Colonic mucosa (tissue), 4 donors: Measurements from ENCODE around the gene EDIL3. TPM values are rescaled to one million over a fixed set of nuclear protein-coding genes. Genes with fewer than 3 reads are reported as not detected.

Experiments
- DNase-seq: peaks from one replicate; pipeline ENCODE4 v3.0.0-alpha.2; 2020
- H3K27ac ChIP-seq: fragments of 200-600 bp; one replicate; pipeline ENCODE4 v1.8.0; 2021
- H3K27me3 ChIP-seq: fragments of 200-600 bp; one replicate; pipeline ENCODE4 v1.8.0; 2021
- H3K36me3 ChIP-seq: fragments of 200-600 bp; one replicate; pipeline ENCODE4 v1.8.0; 2021
- H3K4me1 ChIP-seq: fragments of 200-600 bp; one replicate; pipeline ENCODE4 v1.8.0; 2021; ENCODE audit warnings: mild to moderate bottlenecking
- H3K4me3 ChIP-seq: fragments of 200-600 bp; one replicate; pipeline ENCODE4 v1.8.0; 2021
- H3K9ac ChIP-seq, 2 donors: one replicate each; pipeline ENCODE4 v1.7.0; 2013; ENCODE audit warnings: control low read depth in 2 of 2, low read depth in 2 of 2, low read length in 2 of 2
- H3K9me3 ChIP-seq: fragments of 200-600 bp; one replicate; pipeline ENCODE4 v1.8.0; 2021
- intact Hi-C: fragments of 100-400 bp; cut with DNase I; formaldehyde crosslinking; loops from one replicate; pipeline ENCODE4 v1.14.1; 2022
- total RNA-seq, 2 donors: library from RNA; stranded (reverse); fragmentation: NEBNext Ultra II Directional in 1 of 2; extraction: Animal tissue kit (Norgen Biotek cat#: 25700) in 1 of 2; gene quantifications; one replicate each; pipeline ENCODE4 v1.2.1, GENCODE V29; 2021
- TF ChIP-seq, protein P1 (sequence below): fragments of 200-600 bp; IDR thresholded peaks from one replicate; pipeline ENCODE4 v1.8.0; 2022; ENCODE audit warnings: antibody characterized with exemption, mild to moderate bottlenecking
- donor health status: healthy.
- donor health status: DM: no; HTN: no; CAD: no.
- donor health status: DM: no; HTN: no; CAD: no.

The EDIL3 gene
- total RNA-seq, 2 donors from 2014 or later: 23.6 to 27.5 TPM

GRCh38 chr5:84419742-84420141 is 35.1 kb upstream of the EDIL3 start:
- H3K9me3 ChIP-seq: no peaks in the 10 kb centered on the region
- no peak overlapping the region for H3K9ac ChIP-seq
- TF ChIP-seq, protein P1, sequence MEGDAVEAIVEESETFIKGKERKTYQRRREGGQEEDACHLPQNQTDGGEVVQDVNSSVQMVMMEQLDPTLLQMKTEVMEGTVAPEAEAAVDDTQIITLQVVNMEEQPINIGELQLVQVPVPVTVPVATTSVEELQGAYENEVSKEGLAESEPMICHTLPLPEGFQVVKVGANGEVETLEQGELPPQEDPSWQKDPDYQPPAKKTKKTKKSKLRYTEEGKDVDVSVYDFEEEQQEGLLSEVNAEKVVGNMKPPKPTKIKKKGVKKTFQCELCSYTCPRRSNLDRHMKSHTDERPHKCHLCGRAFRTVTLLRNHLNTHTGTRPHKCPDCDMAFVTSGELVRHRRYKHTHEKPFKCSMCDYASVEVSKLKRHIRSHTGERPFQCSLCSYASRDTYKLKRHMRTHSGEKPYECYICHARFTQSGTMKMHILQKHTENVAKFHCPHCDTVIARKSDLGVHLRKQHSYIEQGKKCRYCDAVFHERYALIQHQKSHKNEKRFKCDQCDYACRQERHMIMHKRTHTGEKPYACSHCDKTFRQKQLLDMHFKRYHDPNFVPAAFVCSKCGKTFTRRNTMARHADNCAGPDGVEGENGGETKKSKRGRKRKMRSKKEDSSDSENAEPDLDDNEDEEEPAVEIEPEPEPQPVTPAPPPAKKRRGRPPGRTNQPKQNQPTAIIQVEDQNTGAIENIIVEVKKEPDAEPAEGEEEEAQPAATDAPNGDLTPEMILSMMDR: no peak
- H3K27me3 ChIP-seq: no peaks in the 10 kb centered on the region
- no peak for DNase-seq
- H3K36me3 ChIP-seq: no peaks in the 10 kb centered on the region
- H3K27ac ChIP-seq: no peak overlapping the region
- H3K4me3 ChIP-seq: no peak overlapping the region
- H3K4me1 ChIP-seq: no peaks in the 10 kb centered on the region
- intact Hi-C loops: no loop called here

GRCh38 chr5:84411832-84412605 is 27.3 kb upstream of the EDIL3 start:
- H3K4me1 ChIP-seq: no peaks in the 10 kb centered on the region
- no peak overlapping the region for H3K27ac ChIP-seq
- TF ChIP-seq, protein P1: no peak
- H3K4me3 ChIP-seq: no peak overlapping the region
- intact Hi-C loops: no loop called here
- DNase-seq: no peak
- no peaks in the 10 kb centered on the region for H3K27me3 ChIP-seq
- H3K9me3 ChIP-seq: no peaks in the 10 kb centered on the region
- H3K36me3 ChIP-seq: no peaks in the 10 kb centered on the region
- no peak overlapping the region for H3K9ac ChIP-seq

GRCh38 chr5:84406111-84406510 is 21.4 kb upstream of the EDIL3 start:
- no peak for DNase-seq
- H3K27ac ChIP-seq: no peak overlapping the region
- intact Hi-C loops: no loop called here
- H3K4me1 ChIP-seq: no peaks in the 10 kb centered on the region
- H3K36me3 ChIP-seq: no peaks in the 10 kb centered on the region
- no peaks in the 10 kb centered on the region for H3K27me3 ChIP-seq
- H3K9ac ChIP-seq: no peak overlapping the region
- TF ChIP-seq, protein P1: no peak
- no peak overlapping the region for H3K4me3 ChIP-seq
- no peaks in the 10 kb centered on the region for H3K9me3 ChIP-seq

DNA sequence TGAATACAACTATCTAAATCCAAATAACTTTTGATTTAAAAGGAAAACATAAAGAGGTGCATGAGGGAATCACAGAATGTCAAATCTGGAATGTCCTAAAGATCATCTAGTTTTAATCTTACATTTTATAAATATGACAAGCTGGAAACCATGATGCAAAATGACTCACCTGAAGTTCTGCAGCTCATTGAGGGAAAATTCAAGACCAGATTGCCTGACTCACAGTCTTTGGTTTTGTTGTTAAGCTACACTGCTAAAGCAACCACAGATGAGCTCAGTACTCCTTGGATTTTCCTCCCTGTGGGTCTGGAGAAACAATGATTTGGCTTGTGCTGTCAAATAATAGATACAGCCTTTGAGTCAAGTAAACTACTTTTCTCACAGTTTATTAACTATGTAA is 19.1 kb upstream of the EDIL3 start:
- no peak for DNase-seq
- no peak overlapping the region for H3K27ac ChIP-seq
- H3K9ac ChIP-seq: no peak overlapping the region
- H3K27me3 ChIP-seq: no peaks in the 10 kb centered on the region
- H3K4me3 ChIP-seq: no peak overlapping the region
- no peaks in the 10 kb centered on the region for H3K36me3 ChIP-seq
- intact Hi-C loops: no loop called here
- TF ChIP-seq, protein P1: no peak
- H3K9me3 ChIP-seq: no peaks in the 10 kb centered on the region
- no peaks in the 10 kb centered on the region for H3K4me1 ChIP-seq

- Histone ChIP-seq H3K27ac (no peak overlapping the region), H3K9ac (no peak overlapping the region), H3K4me3 (no peak overlapping the region), H3K9me3 (no peaks in the 10 kb centered on the region), H3K27me3 (no peaks in the 10 kb centered on the region), H3K36me3 (no peaks in the 10 kb centered on the region), H3K4me1 (no peaks in the 10 kb centered on the region)
- TF ChIP-seq, protein P1: no peak
- no peak for DNase-seq
- intact Hi-C loops: no loop called here
These were observed 12.7 kb upstream of the EDIL3 start for GRCh38 chr5:84397385-84397784.
